H1 (cell line): ENCODE data around the gene TMEM139. TPM values are rescaled to one million over a fixed set of nuclear protein-coding genes. Genes with fewer than 3 reads are reported as not detected.

Experiments
- CTCF ChIA-PET: fragments of 300-600 bp; sonication (Branson Sonifier 250); formaldehyde crosslinking; loops from one replicate; lab custom pipeline; 2021; ENCODE audit not compliant: partially characterized antibody; lab: Charles Lee
- POLR2A ChIA-PET: fragments of 300-600 bp; sonication (Branson Sonifier 250); formaldehyde crosslinking; loops from one replicate; lab custom pipeline; 2021; ENCODE audit warnings: inconsistent platforms; ENCODE audit not compliant: partially characterized antibody; lab: Charles Lee
- DNase-seq, 2 experiments: peaks; one replicate each; pipeline versions ENCODE4 v3.0.0 to v3.0.0-alpha.2; 2010 to 2022; ENCODE audit warnings: low spot score in 2 of 2, low read depth in 1 of 2, mixed read lengths in 1 of 2
- FAIRE-seq: peaks from 2 replicates; lab custom pipeline; 2011; peaks lifted over from hg19 to GRCh38; lab: Jason Lieb, UNC
- H2AFZ ChIP-seq: 2 replicates; pipeline ENCODE4 v1.8.1; 2012; ENCODE audit warnings: low read length, inconsistent platforms
- H2AK5ac ChIP-seq: 2 replicates; pipeline ENCODE4 v1.6.1; 2013; ENCODE audit warnings: low read depth, low read length
- H2BK120ac ChIP-seq: replicated peaks from 2 replicates; pipeline ENCODE3; 2013; ENCODE audit warnings: low read depth, low read length, inconsistent platforms
- H2BK12ac ChIP-seq: 2 replicates; pipeline ENCODE4 v1.6.1; 2013; ENCODE audit warnings: low read depth, low read length
- H2BK15ac ChIP-seq: 2 replicates; pipeline ENCODE4 v1.6.1; 2013; ENCODE audit warnings: low read length
- H2BK20ac ChIP-seq: 2 replicates; pipeline ENCODE4 v1.6.1; 2013; ENCODE audit warnings: low read length
- H2BK5ac ChIP-seq: 2 replicates; pipeline ENCODE4 v1.6.1; 2013; ENCODE audit warnings: low read depth, low read length
- H3K14ac ChIP-seq: 2 replicates; pipeline ENCODE4 v1.6.1; 2013; ENCODE audit warnings: inconsistent platforms; ENCODE audit not compliant: insufficient read length
- H3K18ac ChIP-seq: 2 replicates; pipeline ENCODE4 v1.6.1; 2013; ENCODE audit warnings: low read length; ENCODE audit errors: extremely low read depth
- H3K23ac ChIP-seq: 2 replicates; pipeline ENCODE4 v1.6.1; 2013; ENCODE audit warnings: inconsistent platforms; ENCODE audit not compliant: insufficient read length
- H3K23me2 ChIP-seq: 2 replicates; pipeline ENCODE4 v1.6.1; 2013; ENCODE audit warnings: low read depth, low read length
- H3K27ac ChIP-seq: 2 replicates; pipeline ENCODE4 v1.6.1; 2011; ENCODE audit warnings: low read depth, low read length, inconsistent platforms
- H3K27me3 ChIP-seq, 4 experiments: replicated peaks in 1 of 4; 1 replicate in 1 of 4; 2 replicates in 3 of 4; pipeline versions ENCODE4 v1.6.1 to v1.8.1; 2011 to 2013; ENCODE audit warnings: low read length in 3 of 4, mild to moderate bottlenecking in 3 of 4, inconsistent platforms in 2 of 4, mixed read lengths in 2 of 4, moderate library complexity in 1 of 4; ENCODE audit not compliant: control insufficient read depth in 3 of 4, insufficient read depth in 3 of 4; ENCODE audit errors: extremely low read depth in 1 of 4
- H3K36me3 ChIP-seq, 4 experiments: 2 replicates each; pipeline versions ENCODE4 v1.6.1 to v1.8.1; 2011 to 2013; ENCODE audit warnings: mild to moderate bottlenecking in 4 of 4, low read length in 3 of 4, moderate library complexity in 2 of 4, control low read depth in 1 of 4, inconsistent platforms in 1 of 4; ENCODE audit not compliant: insufficient read depth in 4 of 4, control insufficient read depth in 2 of 4
- H3K4ac ChIP-seq: replicated peaks from 2 replicates; pipeline ENCODE3; 2013; ENCODE audit warnings: low read length, low read depth, mixed read lengths, inconsistent platforms; ENCODE audit not compliant: insufficient read length
- H3K4me1 ChIP-seq, 4 experiments: replicated peaks in 1 of 4; 1 replicate in 1 of 4; 2 replicates in 3 of 4; pipeline versions ENCODE4 v1.6.1 to v1.8.1; 2011 to 2013; ENCODE audit warnings: low read length in 3 of 4, inconsistent platforms in 2 of 4, mixed read lengths in 1 of 4; ENCODE audit not compliant: insufficient read depth in 4 of 4, control insufficient read depth in 3 of 4
- H3K4me2 ChIP-seq, 2 experiments: 2 replicates each; pipeline versions ENCODE4 v1.6.1 to v1.8.1; 2011 to 2013; ENCODE audit warnings: low read depth in 2 of 2, low read length in 2 of 2, control low read depth in 1 of 2, inconsistent platforms in 1 of 2, mild to moderate bottlenecking in 1 of 2; ENCODE audit not compliant: insufficient read depth in 1 of 2
- H3K4me3 ChIP-seq, 4 experiments: fragments of 200-600, 300-600 bp in 1 of 4; sonication (generic), shearing (Covaris generic), sonication (Bioruptor Twin) in 1 of 4; 2 replicates each; pipeline versions ENCODE4 v1.5.1 to v1.8.1; 2011 to 2016; ENCODE audit warnings: low read length in 4 of 4, low read depth in 3 of 4, control low read depth in 2 of 4, inconsistent platforms in 2 of 4, mild to moderate bottlenecking in 2 of 4, mixed read lengths in 1 of 4, moderate library complexity in 1 of 4; ENCODE audit not compliant: insufficient read depth in 2 of 4; ENCODE audit errors: extremely low read depth in 1 of 4
- H3K56ac ChIP-seq: replicated peaks from 2 replicates; pipeline ENCODE3; 2013; ENCODE audit warnings: low read depth, mild to moderate bottlenecking, mixed read lengths, low read length, inconsistent platforms; ENCODE audit not compliant: insufficient read length
- H3K79me1 ChIP-seq: 2 replicates; pipeline ENCODE4 v1.6.1; 2013; ENCODE audit warnings: low read depth, low read length, control low read depth
- H3K79me2 ChIP-seq, 2 experiments: 2 replicates each; pipeline versions ENCODE4 v1.6.1 to v1.8.1; 2012 to 2013; ENCODE audit warnings: low read length in 2 of 2, mild to moderate bottlenecking in 2 of 2, inconsistent platforms in 1 of 2; ENCODE audit not compliant: insufficient read depth in 2 of 2, control insufficient read depth in 1 of 2
- H3K9ac ChIP-seq, 4 experiments: replicated peaks in 1 of 4; 1 replicate in 1 of 4; 2 replicates in 3 of 4; pipeline versions ENCODE4 v1.6.1 to v1.8.1; 2011 to 2013; ENCODE audit warnings: low read depth in 3 of 4, low read length in 3 of 4, control low read depth in 2 of 4, mild to moderate bottlenecking in 2 of 4, moderate library complexity in 2 of 4, inconsistent platforms in 1 of 4; ENCODE audit errors: extremely low read depth in 1 of 4
- H3K9me3 ChIP-seq, 2 experiments: 2 replicates each; pipeline versions ENCODE4 v1.6.1 to v1.8.1; 2012 to 2013; ENCODE audit warnings: mild to moderate bottlenecking in 2 of 2, moderate library complexity in 2 of 2, control low read depth in 1 of 2, inconsistent platforms in 1 of 2, low read depth in 1 of 2, low read length in 1 of 2, mixed read lengths in 1 of 2; ENCODE audit not compliant: insufficient read depth in 2 of 2
- H4K20me1 ChIP-seq, 2 experiments: replicated peaks in 1 of 2; 2 replicates each; pipeline versions ENCODE3 to v1.8.1; 2011 to 2013; ENCODE audit warnings: inconsistent platforms in 2 of 2, low read length in 2 of 2, mild to moderate bottlenecking in 1 of 2; ENCODE audit not compliant: insufficient read depth in 2 of 2, control insufficient read depth in 1 of 2
- H4K5ac ChIP-seq: 2 replicates; pipeline ENCODE4 v1.6.1; 2013; ENCODE audit warnings: low read length, low read depth, mixed read lengths, inconsistent platforms; ENCODE audit not compliant: insufficient read length
- H4K8ac ChIP-seq: 2 replicates; pipeline ENCODE4 v1.8.0; 2013; ENCODE audit warnings: mild to moderate bottlenecking, moderate library complexity, low read length, inconsistent platforms; ENCODE audit not compliant: insufficient read depth; ENCODE audit errors: extremely low read depth
- H4K91ac ChIP-seq: replicated peaks from 2 replicates; pipeline ENCODE3; 2013; ENCODE audit warnings: low read length, mixed read lengths, inconsistent platforms; ENCODE audit not compliant: insufficient read length
- CBX5 ChIP-seq: fragments of 300-800, 300-1000 bp; sonication (generic); IDR thresholded peaks from 2 replicates; pipeline ENCODE4 v1.7.1; 2016; ENCODE audit warnings: antibody characterized with exemption, low read length, low read depth
- EP300 ChIP-seq, 2 experiments: IDR thresholded peaks; 1 replicate in 1 of 2; 2 replicates in 1 of 2; pipeline ENCODE4 v1.6.1; 2011 to 2012; ENCODE audit warnings: low read depth in 2 of 2, low read length in 2 of 2, mild to moderate bottlenecking in 2 of 2, borderline replicate concordance in 1 of 2, inconsistent platforms in 1 of 2, moderate library complexity in 1 of 2
- JUND ChIP-seq: IDR thresholded peaks from 2 replicates; pipeline ENCODE4 v1.6.1; 2011; ENCODE audit warnings: mild to moderate bottlenecking, improper control_type of control experiment, low read length
- NRF1 ChIP-seq: IDR thresholded peaks from 2 replicates; pipeline ENCODE4 v1.6.1; 2011; ENCODE audit warnings: mild to moderate bottlenecking, low read depth, low read length, improper control_type of control experiment
- RFX5 ChIP-seq: IDR thresholded peaks from 2 replicates; pipeline ENCODE4 v1.6.1; 2011; ENCODE audit warnings: low read depth, low read length, improper control_type of control experiment, borderline replicate concordance
- SIRT6 ChIP-seq: IDR thresholded peaks from one replicate; pipeline ENCODE4 v1.7.1; 2012; ENCODE audit warnings: low read length, inconsistent platforms
- SP1 ChIP-seq: IDR thresholded peaks from 2 replicates; pipeline ENCODE4 v1.6.1; 2011; ENCODE audit warnings: low read depth, low read length
- SP2 ChIP-seq: IDR thresholded peaks from 2 replicates; pipeline ENCODE4 v1.6.1; 2012; ENCODE audit warnings: mild to moderate bottlenecking, low read length, inconsistent platforms
- SP4 ChIP-seq: IDR thresholded peaks from 2 replicates; pipeline ENCODE4 v1.6.1; 2012; ENCODE audit warnings: low read length, inconsistent platforms
- TCF12 ChIP-seq: IDR thresholded peaks from 2 replicates; pipeline ENCODE4 v1.6.1; 2011; ENCODE audit warnings: low read depth, mild to moderate bottlenecking, low read length
- YY1 ChIP-seq: IDR thresholded peaks from 2 replicates; pipeline ENCODE4 v1.6.1; 2011; ENCODE audit warnings: low read depth, mild to moderate bottlenecking, low read length
- WGBS, 2 experiments: shearing (Covaris generic) in 1 of 2; methylation state at CpG; one replicate each; pipeline versions ENCODE4 v1.1.6 to v1.1.7; 2013 to 2015; ENCODE audit warnings: low lambda C conversion rate in 2 of 2, mixed read lengths in 2 of 2, inconsistent platforms in 1 of 2, low coverage in 1 of 2, missing lambda C conversion rate in 1 of 2; ENCODE audit not compliant: insufficient replicate concordance in 2 of 2, insufficient coverage in 1 of 2, insufficient read length in 1 of 2; ENCODE audit errors: extremely low coverage in 1 of 2, missing lambda C conversion rate in 1 of 2; 5-methylcytosine and 5-hydroxymethylcytosine counted together
- polyA plus RNA-seq, 7 experiments: library from polyadenylated mRNA; depleted of rRNA in 3 of 7; stranded (reverse) in 5 of 7; unstranded in 2 of 7; fragments of >200 nt in 5 of 7; fragments of 200-250 nt in 2 of 7; gene quantifications; 1 replicate in 5 of 7; 2 replicates in 1 of 7; 4 replicates in 1 of 7; pipeline versions ENCODE4 v1.2.1 to v1.2.3, GENCODE V29; 2011 to 2013; ENCODE audit warnings: missing spikeins in 2 of 7, mixed read lengths in 2 of 7
- total RNA-seq: library from RNA; stranded (reverse); fragmentation: NEBNext Ultra II Directional; extraction: Animal tissue kit (Norgen Biotek cat#: 25700); gene quantifications from 2 replicates; pipeline ENCODE4 v1.2.1, GENCODE V29; 2021

Gene TMEM139
- total and polyA plus RNA-seq, 2 of the 8 experiments (the other 6 are each of a cell fraction or from before 2014, with no cell fraction given), result 3.2 to 6.7 TPM

- H3K4me1 ChIP-seq, result no peaks in the 10 kb centered on the region
- DNase-seq (no peak), FAIRE-seq (no peak)
- H3K23me2 ChIP-seq, result no peaks in the 10 kb centered on the region
- no peak overlapping the region for H4K8ac ChIP-seq
- no peak overlapping the region for H3K4ac ChIP-seq
- H3K9ac ChIP-seq, result no peak overlapping the region
- H2AFZ ChIP-seq, result no peak overlapping the region
- H3K27ac ChIP-seq, result no peak overlapping the region
- no peak overlapping the region for H4K5ac ChIP-seq
- H3K36me3 ChIP-seq, result peaks cover 49 to 87% (median 75%) of the 10 kb centered on the region in 4 experiments
- H3K27me3 ChIP-seq, result no peaks in the 10 kb centered on the region
- no peak overlapping the region for H3K56ac ChIP-seq
- H3K14ac ChIP-seq, result no peak overlapping the region
- H4K91ac ChIP-seq, result no peak overlapping the region
- no peak overlapping the region for H3K4me2 ChIP-seq
- H2BK20ac ChIP-seq, result no peak overlapping the region
- no peak overlapping the region for H2BK12ac ChIP-seq
- no peak overlapping the region for H2BK120ac ChIP-seq
- peaks cover 6% of the 10 kb centered on the region in 2 experiments for H4K20me1 ChIP-seq
- no peaks in the 10 kb centered on the region; the same call in 1 of the 2 replicates for H3K79me1 ChIP-seq
- no peak overlapping the region for H2BK5ac ChIP-seq
- no peak overlapping the region for H2BK15ac ChIP-seq
- WGBS, 2 experiments, result 94% methylated on average over 10 of the region's 10 CpGs; no CpG with 5 or more reads in 1 of the 2 experiments
- no peak overlapping the region for H3K18ac ChIP-seq
- TF ChIP-seq NRF1 (no peak), EP300 (IDR thresholded peaks at IDR 0.05; ENCODE audit: borderline replicate concordance in 1 of 2, low read depth in 2 of 2, low read length in 2 of 2) (no peak), RFX5 (no peak), JUND (no peak), SP4 (no peak), YY1 (no peak), SP2 (no peak), CBX5 (no peak), TCF12 (no peak), SIRT6 (no peak), SP1 (no peak)
- TF ChIP-seq, all 59 proteins: peak for 0
- CTCF ChIA-PET, result interaction anchor here (0.8 to 8.2 kb wide), 7 partner anchors 10 to 95 kb away, joined by 4 to 85 read pairs (median 14); partner anchors contain the start of gene CLCN1
- POLR2A ChIA-PET, result interaction anchor here (2.3 kb wide), 1 partner anchor 12 kb away, joined by 7 read pairs; no protein-coding TSS in a partner anchor
- H3K79me2 ChIP-seq, result no peaks in the 10 kb centered on the region
- H3K4me3 ChIP-seq, result no peak overlapping the region
- no peak overlapping the region for H2AK5ac ChIP-seq
- no peak overlapping the region for H3K23ac ChIP-seq
- H3K9me3 ChIP-seq, result no peaks in the 10 kb centered on the region
Observed at GRCh38 chr7:143303733-143304132, 19.0 kb downstream of the TMEM139 start.
